GM18873 (cell line): ENCODE results near the gene STK32C.
"Not testable (repeated sequence)": the region's sequence is repeated elsewhere in the genome, so short reads cannot be mapped to it uniquely, and the experiment has no call there.

Experiments used
- ATAC-seq: cut with Tn5 transposase; IDR thresholded peaks from one replicate; pipeline ENCODE4 v1.9.1; 2021; ENCODE audit warnings: mild to moderate bottlenecking, moderate library complexity, moderate number of reproducible peaks; ENCODE audit not compliant: unreplicated experiment, low FRiP score

STK32C gene

DNA sequence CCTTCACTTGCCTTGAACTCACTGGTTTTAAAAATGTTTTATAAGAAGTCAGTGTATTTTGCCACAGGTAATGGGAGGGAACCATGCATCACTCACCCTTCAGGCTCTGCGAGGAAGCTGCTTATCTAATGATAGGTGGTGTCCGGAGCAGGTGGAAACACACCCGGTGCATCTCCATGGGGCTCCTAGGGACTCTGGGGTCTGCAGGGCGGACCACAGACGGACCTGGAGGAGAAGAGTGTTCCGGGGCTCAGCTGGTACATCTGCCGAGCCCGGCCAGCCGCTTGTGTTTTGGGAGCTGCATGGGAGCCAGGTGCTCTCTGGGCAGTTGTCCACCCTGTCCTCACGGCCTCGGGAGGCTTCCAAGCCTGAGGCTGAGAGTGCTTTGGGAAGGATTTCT lies 31.5 kb upstream of the STK32C start:
- no peak for ATAC-seq

DNA sequence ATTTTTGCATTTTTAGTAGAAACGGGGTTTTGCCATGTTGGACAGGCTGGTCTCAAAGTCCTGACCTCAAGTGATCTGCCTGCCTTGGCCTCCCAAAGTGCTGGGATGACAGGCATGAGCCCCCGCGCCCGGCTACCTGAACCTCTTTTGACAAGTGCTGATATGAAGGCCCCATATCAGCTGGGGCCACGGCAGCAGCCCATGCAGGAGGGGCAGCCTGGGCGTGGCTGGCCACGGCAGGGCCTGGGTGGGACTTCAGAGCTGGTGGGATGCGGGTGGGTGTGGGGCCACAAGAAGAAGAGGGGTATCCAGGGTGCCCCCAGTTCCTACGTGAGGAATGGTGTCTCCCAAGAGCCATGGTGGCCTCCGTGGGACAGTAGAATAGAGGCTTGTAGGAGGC lies 31.1 kb upstream of the STK32C start:
- no peak for ATAC-seq

DNA sequence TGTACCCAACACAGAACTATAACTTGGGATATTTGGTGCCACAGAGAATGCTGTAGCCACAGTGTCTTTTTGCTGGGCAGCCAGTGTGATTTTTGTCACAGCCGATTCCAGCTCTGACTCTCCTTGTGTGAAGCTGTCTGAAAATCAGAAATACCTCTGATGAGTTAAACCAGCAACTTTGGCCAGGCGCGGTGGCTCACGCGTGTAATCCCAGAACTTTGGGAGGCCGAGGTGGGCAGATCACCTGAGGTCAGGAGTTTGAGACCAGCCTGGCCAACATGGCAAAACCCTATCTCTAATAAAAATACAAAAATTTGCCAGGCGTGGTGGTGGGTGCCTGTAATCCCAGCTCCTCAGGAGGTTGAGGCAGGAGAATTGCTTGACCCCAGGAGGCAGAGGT lies 30.1 kb upstream of the STK32C start:
- not testable (repeated sequence) for ATAC-seq

DNA sequence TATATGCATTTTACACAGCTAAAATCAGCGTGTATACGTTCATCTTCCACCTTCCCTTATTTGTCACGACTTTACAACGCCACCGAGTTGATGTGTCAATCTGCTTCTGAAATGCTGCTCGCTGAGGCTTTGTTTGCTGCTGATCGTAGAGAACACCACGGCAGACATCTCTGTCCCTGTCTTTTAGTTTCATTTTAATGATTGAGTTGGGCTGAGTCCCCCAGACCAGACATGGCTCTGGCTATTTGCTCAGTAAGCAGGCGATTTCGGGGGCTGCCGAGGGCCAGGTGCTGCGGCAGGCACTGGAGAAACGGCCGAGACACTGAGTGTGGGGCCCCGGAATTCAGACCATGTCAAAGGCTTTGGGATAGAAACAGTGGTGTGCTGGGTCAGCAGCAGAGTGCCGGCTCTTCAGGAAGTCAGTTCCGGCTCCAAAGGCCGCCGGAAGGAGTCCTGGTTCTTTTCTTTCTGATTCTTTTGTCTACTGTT lies 29.2 kb upstream of the STK32C start:
- ATAC-seq: no peak

DNA sequence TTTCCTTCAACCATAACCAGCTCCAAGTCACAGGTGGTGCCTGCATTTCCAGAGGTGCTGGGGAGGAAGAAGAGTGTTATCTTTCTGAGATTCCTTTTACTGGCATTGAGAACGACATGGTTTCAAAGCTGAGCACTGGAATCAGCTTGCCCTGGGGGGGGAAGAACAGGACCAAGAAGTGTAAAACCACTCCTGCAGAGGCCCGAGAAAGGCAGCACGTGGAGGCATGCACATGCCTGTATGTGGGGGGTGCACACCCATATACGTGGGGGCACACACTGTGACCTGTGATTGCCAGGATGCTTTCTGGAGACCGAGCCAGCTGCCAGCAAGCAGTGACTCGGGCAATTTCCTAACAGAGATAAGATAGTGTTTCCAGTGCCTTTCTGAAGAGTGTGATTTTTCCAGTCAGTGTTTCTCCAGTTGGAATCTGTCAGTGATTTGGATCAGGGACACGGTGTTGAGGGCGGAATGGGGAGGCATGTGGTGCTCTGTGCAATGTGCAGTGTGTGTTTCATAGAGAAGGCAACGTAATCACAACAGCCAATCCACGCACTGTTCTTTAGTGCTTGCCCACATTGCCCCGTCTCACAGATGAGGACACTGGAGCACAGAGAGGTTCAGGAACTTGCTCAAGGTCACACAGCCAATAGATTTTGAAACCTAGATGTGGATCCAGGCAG lies 28.5 kb upstream of the STK32C start:
- ATAC-seq: no peak

DNA sequence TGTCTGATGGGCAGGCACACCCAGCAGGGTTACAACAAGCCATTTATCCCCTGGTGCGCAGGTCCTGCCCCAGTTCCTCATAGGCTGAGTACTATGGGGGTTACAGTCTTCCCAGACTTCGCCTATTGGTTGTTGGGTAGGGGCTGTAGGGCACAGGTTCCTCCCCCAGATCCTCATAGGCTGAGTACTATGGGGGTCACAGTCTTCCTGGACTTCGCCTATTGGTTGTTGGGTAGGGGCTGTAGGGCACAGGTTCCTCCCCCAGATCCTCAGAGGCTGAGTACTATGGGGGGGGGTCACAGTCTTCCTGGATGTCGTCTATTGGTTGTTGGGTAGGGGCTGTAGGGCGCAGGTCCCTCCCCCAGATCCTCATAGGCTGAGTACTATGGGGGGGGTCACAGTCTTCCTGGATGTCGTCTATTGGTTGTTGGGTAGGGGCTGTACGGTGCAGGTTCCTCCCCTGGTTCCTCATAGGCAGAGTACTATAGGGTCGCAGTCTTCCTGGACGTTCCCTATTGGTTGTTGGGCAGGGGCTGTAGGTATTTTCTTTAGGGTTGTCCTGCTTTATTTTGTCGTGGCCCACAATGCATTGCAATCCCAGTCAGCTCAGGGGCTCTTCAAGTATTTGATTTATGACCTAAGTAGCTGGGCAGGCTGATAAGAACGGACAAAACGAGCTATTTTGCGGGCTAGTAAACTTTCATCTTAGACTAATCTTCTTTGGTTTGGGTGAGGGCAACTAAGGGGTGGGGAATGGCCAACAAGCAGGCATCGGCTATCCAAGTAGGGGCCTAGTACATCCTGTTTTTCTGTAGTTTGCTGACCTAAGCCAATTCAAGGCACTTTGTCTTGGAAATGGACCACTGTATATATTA lies 27.7 kb upstream of the STK32C start:
- ATAC-seq: no peak

DNA sequence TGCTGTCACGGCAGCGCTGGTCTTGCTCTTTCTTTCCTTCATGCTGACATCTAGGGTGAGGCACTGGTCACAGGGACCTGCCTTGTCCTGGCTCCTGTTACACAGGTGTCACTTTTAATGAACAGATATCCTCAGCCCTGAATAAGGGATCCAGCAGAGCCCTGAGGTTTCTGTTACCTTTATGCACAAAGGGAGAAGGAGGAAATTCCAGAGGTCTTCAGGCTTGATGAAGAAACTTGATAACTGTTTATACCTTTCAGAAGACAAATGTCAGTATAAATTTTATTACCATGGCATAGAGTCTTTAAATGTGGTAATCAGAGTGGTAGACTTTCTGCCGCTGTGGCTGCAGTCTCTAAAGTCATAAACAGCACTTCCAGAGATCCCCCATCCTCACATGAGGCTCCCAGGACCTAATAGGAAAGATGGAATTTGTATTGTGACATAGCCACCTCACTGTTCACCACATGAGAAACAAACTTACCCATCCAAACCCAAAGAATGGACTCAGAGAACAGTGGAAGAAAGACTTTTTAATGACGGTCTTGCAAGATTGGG lies 27.0 kb upstream of the STK32C start:
- ATAC-seq: no peak

DNA sequence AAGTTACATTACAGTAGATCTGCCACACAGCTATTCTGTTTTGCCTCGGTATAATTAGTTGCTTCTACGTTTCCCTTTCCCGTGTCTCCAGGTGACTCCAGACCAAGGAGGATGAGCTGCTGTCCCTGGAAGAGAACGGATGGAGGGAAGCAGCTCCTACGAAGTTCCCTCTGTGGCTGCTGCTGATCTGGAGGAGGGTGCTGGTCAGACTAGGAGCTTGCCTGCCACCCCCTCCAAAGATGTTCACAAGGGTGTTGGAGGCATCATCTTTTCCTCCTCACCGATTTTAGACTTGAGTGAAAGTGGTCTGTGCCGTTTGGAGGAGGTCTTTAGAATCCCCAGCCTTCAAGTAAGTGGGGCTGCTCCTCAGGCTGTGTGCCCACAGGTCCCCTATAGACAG lies 25.6 kb upstream of the STK32C start:
- no peak for ATAC-seq

DNA sequence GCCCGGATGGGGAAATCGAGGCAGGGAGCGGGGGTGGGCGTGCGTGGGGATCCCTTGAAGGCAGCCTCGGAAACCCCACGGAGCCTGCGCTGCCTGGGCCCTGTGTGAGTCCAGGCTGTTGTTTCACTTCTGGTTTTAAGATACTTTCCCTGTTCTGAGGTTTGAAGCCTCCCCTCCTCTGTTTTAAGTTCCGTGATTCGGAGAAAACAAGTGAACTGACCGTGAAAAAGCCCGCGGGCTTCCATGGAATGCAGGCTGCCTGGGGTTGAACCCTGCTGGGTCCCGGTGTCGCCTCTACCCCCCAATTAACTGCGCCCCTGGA lies 24.6 kb upstream of the STK32C start:
- peak; percentile 52 for ATAC-seq

DNA sequence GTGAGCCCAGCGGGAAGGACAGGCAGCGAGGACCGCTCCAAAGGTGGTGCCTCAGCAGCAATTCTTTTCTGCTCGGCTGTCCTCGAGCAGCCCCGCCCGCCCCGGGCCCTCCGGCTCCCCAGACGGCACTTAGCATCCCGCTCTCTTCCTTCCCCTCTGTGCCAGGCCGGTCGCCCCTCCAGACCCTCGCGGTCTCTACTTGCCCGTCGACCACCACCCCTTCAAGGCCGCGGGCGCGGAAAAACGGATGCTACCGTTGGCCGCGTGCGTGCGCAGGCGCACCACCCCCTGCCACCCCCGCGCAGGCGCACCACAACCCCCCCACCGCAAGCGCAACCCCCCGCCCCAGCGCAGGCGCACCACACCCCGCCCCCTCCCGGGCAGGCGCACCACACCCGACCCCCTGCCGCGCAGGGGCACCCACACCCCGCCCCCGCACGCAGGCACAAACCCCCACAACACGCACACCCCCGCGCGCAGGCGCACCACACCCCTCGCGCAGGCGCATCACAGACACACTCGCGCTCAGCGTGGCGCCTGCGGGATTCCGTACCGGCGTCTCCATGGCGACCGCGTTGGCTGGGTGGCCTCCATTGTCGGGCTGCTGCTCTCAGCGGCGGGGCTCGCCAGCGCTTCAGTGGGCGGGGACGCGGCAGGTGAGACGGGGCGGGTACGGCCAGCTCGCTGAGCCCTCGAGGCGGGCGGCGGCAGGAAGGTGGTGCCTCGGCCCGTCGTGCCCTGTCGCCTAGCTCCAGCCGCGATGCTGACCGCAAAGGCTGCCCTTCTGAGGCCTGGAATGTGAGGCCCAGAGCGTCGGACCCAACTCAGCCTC lies 24.1 kb upstream of the STK32C start, which contains the start of gene LRRC27:
TSS of gene LRRC27 (plus strand) at position 593 of the 832 bp plus-strand sequence. CDS start 1,332 bp downstream, outside the sequence.
- peak; percentile 74 for ATAC-seq

DNA sequence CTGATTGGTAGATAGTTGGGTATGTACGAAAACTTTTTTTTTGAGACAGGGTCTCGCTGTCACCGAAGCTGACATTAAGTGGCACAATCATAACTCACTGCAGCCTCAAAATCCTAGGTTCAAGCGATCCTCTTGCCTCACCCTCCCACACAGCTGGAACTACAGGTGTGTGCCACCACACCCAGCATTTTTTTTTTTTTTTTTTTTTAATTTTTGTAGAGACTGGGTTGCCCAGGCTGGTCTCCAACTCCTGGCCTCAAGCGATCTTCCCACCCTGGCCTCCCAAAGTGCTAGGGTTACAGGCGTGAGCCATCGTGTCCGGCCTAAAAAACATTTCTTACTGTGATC lies 22.7 kb upstream of the STK32C start:
- no peak for ATAC-seq

DNA sequence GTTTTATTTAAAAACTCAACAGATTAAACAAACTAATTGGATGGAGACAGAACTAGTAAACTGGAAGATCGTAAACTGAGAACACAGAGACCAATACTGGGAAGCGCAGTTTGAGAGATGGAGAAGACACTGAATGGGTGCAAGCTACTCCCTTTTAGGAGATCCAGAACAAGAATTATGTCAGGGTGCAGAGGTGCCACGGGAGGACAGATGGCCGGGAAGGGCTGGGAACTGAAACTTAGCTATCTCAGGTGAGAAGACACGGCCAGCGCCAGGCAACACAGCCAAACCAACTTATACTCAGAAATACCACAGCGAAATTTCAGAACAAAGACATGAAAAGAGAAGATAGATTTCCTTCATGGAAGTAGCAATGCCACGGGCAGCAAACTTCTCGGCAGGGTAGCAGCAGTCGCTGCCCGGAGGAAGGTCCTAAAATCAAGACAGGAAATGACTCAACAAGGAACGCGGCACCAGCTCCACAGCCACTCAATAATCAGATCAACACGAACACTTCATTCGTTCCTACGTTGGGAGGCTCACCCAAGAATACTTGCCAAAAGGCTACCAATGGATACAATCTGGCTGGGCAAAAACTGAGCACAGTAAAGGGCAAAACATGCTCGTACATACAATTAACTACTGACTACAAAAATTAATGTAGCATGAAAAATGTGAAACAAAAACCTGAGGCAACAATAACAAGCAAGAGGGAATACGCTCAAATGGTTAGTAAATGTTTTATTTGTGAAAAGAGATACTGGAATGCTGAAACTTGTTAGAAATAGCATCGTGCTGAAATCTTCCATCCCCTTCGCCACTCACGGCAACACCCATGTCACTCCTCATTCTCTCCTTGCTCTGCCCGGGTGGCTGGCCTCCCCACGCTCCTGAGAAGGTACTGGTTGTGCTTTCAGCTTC lies 22.1 kb upstream of the STK32C start:
- no peak for ATAC-seq

DNA sequence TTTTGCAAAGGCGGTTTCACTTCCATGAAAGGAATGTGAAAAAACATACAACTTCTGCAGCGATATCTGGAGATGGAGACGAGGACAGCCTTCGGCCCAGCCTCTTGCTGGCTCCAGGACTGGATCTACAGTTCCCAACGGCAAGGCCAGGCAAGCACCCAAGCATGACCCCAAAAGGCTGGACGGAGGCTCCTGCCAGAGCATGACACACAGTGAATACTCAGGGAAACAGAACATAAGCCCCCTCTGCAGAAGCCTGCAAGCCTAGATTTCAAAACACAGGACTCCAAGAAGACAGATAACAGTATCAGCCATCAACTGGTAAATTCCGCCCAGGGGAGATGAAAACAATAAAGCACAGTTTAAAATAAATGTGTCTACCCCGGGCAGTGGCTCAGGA lies 21.0 kb upstream of the STK32C start:
- no peak for ATAC-seq

DNA sequence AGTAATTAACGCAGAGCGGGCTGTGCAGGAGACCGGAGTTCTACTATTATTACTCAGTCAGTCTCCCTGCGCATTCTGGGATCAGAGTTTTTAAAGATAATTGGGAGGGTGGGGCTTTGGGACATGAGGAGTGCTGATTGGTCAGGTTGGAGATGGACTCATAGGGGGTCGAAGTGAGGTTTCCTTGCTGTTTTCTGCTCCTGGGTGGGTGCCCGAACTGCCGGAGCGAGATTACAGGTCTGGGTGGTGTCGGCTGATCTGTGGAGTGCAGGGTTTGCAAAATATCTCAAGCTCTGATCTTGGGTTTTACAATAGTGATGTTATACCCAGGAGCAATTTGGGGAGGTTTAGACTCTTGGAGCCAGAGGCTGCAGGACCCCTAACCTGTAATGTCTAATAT lies 20.4 kb upstream of the STK32C start:
- ATAC-seq: no peak

DNA sequence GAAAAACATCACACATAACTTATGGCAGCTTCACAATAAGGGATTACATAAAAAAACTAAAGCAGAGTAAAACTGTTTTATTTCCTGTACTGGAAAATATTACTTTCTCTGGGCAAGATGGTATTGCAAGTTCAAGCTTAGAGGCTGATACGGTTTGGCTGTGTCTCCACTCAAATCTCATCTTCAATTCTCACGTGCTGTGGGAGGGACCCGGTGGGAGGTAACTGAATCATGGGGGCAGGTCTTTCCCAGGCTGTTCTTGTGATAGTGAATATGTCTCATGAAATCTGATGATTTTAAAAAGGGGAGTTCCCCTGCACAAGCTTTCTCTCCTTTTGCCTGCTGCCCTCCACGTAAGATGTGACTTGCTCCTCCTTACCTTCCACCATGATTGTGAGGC lies 19.2 kb upstream of the STK32C start:
- ATAC-seq: no peak

DNA sequence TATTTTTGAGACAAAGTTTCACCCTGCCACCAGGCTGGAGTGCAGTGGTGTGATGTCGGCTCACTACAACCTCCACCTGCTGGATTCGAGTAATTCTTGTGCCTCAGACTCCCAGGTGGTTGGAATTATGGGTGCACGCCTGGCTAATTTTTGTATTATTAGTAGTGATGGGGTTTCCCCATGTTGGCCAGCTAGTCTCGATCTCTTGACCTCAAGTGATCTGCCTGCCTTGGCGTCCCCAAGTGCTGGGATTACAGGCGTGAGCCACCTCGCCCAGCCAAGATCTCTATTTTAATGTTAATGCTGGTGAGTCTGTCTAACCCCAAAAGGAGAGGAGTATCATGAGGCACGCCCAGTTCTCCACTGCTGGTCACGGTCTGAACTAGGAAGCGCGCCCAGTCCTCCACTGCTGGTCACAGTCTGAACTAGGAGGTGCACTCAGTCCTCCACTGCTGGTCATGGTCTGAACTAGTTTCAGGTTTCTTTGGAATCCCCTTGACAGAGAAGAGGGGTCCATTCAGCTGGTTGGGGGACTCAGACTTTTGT lies 18.7 kb upstream of the STK32C start:
- no peak for ATAC-seq

DNA sequence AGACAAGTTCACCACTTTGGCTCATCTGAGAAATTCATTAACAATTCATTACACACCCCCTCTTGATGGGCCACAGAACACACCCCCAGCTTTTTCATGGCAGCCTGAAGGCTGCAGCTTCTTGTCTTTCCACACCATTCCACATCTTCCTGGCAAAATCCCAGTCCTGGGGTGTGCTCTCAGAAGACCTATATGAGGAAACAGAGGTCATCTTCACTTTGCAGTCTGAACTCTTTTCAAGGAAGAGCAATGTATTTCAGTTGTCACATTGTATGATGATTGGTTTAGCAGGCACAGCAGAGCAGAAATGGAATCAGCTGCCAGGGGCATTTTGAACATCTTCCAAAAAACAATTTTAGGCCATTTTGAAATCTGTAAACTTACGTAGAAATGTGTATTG lies 16.4 kb upstream of the STK32C start:
- no peak for ATAC-seq

DNA sequence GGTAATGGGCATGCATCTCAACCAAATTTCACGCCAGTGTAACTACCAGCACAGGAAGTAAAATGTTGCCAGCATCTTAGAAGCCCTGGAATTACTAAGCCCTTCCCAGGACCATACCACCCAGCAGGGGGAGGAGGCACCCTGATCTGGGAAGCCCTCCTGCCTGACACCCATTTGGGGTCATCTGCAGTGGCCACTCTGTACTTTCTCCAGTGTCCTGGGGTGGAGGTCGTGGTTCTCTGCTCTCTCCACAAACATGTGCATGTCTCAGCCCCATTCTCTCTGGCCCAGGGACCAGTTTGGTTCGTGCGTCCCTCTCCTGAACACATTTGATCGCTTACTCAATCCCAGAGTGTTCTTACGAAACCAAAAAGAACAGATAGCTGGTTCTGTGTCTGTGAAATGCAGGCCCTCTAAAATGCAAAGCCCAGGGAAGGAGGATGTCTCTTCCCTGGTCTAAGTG lies 14.9 kb upstream of the STK32C start:
- no peak for ATAC-seq

DNA sequence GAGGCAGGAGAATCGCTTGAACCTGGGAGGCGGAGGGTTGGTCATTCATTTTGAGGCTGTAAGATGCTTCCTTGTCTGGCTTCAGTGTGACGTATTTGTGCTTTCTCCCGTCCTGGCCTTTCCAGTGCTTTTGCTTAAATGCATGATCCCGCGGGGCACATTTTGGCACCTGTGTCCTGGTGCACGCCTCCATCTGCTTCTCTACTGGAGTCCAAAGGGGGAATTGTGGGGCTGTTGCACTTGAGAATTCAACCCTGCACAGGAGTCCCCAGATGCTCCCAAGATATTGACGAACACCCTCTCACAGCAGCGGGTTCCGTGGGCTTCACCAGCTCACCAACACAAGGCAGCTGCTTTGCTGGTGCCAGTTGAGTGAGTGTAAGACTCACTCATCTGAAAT lies 14.0 kb upstream of the STK32C start:
- ATAC-seq: no peak
